RPMI8226 (cell line): Measurements from ENCODE around the gene KLHL3.

ENCODE experiments used
- DNase-seq: peaks from one replicate; pipeline ENCODE4 v3.0.0-alpha.2; 2015

The KLHL3 gene

DNA sequence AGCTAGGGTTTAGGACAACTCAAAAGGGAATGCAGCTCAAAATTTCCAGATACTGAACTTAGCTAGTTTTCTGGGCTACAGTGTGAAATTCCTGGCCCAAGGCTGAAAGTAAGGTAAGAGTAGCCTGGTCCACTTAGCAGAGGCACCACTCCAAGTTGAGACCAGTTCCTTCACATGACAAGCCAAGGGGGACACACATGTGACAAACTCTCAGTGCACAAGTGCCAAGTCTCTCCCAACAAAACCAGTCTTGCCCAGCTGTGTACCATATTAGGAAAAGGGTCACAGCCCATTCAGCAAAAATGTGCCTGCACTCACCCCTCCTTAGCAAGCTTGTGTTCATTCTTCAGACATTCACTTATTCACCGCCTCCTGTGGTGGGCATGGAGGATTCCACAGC lies 27.8 kb downstream of the KLHL3 start:
- no peak for DNase-seq

DNA sequence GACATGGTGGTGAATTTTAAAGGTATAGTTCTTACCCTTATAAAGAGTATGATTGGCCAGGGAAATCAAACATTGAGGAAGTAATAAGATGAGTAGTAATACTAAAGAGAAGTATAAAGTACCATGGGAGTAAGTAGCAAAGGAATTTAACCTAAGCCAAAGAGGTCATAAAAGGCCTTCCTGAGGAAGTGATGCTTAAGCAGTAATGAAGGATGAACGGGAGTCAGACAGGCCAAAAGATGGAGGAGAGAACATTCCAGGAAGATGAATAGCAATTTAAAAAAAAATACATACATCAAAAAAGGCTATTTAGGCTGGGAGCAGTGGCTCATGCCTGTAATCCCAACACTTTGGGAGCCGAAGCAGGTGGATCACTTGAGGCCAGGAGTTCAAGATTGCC lies 29.0 kb downstream of the KLHL3 start:
- no peak for DNase-seq

DNA sequence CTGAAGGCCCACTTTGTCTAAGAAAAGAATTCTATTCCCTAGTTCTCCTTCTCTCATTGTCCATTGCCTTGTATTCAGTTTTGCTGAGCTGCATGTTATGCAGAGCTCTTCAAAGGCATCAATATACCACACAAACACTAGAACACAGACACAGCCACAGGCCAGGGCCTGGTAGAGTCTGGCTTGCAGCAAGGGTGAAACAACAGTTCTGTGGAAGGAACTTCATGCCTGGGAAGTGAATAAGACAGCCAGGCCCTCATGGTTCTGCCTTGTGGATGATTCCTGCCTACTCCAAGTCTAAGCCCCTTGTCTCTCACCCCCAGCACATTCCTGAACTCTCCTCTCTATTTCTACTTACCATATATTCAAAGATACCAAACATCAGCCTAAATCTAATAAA lies 30.8 kb downstream of the KLHL3 start:
- DNase-seq = no peak

DNA sequence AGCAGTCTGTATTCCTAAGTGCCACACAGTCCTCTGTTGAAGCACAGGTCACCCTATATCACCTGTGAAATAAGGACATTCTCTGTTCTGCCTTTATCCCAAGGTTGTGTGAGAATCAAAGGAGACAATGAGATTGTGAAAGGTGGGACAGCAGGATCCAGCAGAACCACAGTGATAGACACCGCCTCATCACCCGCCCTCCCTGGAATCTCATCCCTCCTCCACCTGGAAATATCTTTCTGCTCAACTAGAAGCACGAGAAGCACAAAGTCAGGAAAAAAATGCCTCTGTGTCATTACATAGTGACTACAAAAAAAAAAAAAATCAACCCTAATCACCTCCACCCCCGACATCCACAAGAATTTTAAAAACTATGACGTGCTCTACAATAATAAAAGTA lies 32.3 kb downstream of the KLHL3 start:
- DNase-seq = no peak

DNA sequence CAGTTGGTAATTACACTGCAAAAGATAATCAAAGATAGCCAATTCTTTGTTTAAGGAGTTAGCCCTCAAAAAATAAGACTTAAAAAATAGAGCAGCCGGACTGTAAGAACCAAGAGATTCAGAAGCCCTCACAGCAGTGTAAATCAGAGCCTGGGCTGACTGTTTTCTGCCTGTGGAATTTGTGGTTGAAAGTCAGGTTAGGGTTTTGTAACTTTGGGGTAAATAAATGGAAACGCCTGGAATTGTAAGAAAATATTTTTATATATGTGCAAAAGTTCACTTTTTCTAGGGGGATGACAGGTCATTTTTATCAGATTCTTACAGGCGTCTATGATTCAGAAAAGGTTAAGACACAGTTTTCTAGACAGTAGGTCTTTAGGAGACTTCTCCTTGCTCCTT lies 35.6 kb downstream of the KLHL3 start:
- DNase-seq = no peak

GRCh38 chr5:137699336-137700281 lies 36.3 kb downstream of the KLHL3 start:
- no peak for DNase-seq

- no peak for DNase-seq
These were observed 39.4 kb downstream of the KLHL3 start for GRCh38 chr5:137696481-137696880.

- no peak for DNase-seq
These were observed 40.0 kb downstream of the KLHL3 start for GRCh38 chr5:137695651-137696428.

DNA sequence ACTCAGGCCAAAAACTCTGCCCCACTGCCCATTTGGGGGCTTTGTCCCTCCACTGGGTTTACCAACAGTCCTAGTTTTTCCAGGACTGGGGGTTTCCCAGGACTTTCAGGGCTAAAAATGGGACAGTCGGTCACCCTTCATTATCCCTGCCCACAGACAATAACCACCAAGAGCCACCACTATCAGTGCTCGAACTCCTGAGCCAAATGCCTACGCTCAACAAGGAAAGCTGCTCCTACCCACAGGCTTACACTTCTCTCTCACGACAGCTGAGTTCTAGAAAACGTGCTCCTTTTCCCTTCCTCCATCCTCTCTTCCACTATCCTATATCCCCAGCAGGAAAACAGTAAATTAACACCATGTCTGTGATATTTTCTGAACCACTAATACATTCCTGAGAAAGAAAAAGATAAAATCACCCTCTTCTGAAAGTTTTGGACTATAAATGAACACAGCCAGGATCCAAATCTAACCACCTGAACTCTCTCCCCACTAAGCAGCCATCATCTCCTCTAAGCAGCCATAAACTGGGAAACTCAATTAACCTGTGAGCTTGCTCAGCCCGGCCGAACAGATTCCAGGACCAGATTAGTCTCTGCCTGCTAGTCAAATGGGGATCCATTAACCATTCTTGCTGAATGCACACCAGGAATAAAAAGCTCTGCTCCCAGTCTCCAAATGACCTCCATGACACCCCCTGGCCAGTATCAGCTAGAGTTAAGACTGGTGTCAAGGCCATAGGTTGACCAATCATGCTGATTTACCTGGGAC lies 41.8 kb downstream of the KLHL3 start:
- no peak for DNase-seq

DNA sequence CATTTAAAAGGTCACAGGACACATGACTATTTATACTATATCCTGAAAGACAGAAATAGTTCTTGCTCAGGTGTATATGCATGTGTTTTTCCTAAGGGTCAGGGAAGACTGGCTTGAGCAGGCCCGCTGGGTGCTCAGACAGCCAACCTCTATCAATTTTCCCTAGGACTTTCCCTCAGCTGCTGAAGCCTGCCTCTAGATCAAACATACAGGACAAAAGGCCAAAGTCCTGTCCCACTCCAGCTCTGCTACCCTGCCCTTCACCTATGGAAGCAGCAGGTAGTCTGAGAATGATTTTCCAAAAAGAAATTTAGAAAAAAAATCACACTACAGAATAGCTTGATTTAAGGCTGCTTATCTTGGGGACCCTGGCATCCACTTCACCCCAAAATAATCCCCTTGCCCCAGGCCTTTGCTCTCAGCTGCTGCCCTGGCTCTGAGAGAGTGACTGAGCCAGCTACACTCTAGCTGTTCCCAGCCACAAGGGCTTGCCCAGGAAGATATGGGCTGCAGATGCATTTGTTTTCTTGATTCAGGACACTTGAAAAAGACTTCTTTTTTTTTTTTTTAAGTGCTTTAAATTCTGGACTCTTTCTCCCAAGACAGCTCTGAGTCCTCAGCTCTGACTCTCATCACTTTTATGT lies 42.5 kb downstream of the KLHL3 start:
- no peak for DNase-seq

DNA sequence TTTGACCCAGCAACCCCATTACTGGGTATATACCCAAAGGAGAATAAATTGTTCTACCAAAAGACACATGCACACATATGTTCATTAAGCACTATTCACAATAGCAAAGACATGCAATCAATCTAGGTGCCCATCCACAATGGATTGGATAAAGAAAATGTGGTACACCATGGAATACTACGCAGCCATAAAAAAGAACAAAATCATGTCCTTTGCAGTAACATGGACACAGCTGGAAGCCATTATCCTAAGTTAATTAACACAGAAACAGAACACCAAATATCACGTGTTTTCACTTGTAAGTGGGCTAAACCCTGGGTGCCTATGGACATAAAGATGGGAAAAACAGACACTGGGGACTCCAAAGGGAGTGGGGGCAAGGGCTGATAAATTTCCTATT lies 46.6 kb downstream of the KLHL3 start:
- DNase-seq = no peak

- DNase-seq = no peak
These were observed 47.6 kb downstream of the KLHL3 start for GRCh38 chr5:137688210-137688840.

DNA sequence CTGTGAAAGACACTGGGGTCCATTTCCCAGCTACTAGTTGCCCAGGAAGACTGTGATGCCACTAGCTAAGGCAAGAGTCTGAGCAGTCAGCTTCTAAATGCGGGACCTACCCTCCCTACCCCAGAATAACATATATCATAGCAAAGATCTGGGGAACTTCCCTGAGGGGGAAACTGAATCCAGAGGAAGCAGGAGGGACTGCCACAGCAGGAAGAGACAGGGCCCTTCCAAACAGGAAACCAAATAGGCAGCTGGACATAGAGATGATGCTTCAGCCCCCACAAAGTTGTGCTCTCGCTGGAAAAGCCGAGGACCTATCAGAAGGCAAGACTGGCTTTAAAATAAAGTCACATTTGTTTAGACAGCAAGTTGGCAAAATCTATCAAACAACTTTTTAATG lies 51.1 kb downstream of the KLHL3 start:
- DNase-seq = no peak

DNA sequence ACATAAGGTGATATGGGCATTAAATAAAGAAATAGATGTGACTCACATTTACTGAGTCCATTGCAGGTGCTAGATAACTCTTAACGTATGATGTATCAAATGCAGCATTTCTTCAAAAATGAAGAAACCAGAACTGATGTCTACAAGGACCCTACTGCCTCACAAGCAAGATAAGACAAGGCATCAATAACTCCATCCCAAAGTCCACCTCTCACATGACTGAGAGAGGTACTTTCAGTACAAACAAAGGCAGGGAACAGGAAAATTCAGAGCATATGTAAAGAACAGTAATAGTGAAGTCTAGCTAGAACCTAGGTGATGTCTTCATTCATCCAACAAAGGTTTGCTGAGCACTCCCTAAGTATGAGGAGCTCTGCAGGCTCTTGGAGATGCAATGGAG lies 54.7 kb downstream of the KLHL3 start:
- no peak for DNase-seq

DNA sequence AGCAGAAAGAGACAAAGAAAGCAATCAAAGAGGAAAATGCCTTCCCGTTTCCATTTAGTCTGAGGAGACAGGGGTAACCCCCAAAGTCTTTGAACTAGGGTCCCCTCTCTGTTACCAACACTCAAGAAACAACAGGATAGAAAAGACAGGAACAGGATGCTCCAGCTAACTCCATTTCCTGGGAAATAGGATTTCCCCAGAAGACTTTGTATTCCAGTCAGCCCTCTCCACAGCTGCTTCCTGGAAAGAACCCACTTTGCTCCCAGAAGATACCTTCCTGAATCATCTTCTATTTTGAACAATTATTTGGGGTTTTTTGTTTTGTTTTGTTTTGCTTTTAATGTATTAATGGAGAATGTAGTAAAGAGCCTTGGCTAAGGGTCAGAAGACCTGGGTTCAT lies 56.0 kb downstream of the KLHL3 start:
- DNase-seq = no peak

- DNase-seq = no peak
These were observed 56.7 kb downstream of the KLHL3 start for GRCh38 chr5:137679195-137679594.

DNA sequence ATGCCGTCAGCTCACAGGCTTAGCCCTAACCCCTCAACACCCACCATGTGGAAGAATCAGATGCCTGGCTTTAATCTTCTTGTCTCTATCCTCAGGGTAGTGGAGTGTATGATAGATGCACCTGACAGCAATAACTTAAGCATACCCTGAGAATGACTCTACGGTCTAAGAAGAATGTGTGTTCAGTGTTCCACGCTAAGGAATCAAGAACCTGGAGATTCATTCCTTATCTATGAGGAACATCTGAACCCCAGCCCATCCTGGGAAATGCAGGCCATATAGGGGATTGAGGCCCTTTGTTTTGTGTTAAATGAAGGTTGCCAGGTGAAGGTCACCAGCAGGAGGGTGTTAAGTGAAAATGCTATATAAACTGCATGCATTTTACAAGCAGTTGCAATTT lies 63.0 kb downstream of the KLHL3 start:
- DNase-seq = no peak

- DNase-seq = no peak
These were observed 63.9 kb downstream of the KLHL3 start for GRCh38 chr5:137672001-137672400.

GRCh38 chr5:137669811-137670210 lies 66.1 kb downstream of the KLHL3 start:
- no peak for DNase-seq

DNA sequence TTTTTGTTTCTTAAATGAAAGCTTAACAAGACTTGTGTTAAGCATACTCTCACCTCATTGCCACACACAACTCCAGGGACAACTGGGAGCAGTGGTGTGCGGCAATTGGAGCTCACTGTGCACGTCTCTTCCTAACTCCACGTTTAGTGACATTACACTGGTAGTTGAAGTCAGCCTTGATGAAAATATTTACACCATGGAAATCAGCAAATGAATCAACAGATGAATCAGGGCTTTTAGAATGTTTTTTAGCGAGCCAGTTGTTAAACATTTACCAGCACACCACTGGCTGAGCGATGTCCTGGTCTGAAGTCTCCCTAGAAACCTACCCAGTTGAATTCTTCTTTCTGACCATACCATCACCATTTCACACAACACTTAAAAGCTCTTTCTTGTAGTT lies 67.3 kb downstream of the KLHL3 start:
- no peak for DNase-seq

DNA sequence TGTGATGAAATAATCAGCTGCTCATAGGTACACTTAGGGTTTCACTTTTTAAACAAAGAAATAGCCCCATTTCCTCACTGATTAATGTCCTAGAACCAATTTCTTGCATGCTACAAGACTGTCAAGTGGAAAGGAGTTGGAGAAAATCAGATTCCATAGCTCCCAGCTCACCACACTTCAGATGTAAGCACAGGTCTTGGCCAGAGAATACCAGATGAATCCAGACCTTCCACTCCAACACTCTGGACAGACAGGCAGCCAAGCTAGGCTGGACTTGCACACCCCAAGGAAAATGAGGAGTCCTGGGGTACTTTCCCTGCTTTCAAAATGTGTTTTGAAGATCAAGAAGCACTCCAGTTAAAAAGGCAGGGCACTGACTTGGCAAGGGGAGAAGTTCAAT lies 68.5 kb downstream of the KLHL3 start:
- no peak for DNase-seq

- no peak for DNase-seq
These were observed 69.0 kb downstream of the KLHL3 start for GRCh38 chr5:137666901-137667300.
